ENCODE data around the gene XRN1.
"Not testable (repeated sequence)": the region's sequence is repeated elsewhere in the genome, so short reads cannot be mapped to it uniquely, and the experiment has no call there.

The XRN1 gene

DNA sequence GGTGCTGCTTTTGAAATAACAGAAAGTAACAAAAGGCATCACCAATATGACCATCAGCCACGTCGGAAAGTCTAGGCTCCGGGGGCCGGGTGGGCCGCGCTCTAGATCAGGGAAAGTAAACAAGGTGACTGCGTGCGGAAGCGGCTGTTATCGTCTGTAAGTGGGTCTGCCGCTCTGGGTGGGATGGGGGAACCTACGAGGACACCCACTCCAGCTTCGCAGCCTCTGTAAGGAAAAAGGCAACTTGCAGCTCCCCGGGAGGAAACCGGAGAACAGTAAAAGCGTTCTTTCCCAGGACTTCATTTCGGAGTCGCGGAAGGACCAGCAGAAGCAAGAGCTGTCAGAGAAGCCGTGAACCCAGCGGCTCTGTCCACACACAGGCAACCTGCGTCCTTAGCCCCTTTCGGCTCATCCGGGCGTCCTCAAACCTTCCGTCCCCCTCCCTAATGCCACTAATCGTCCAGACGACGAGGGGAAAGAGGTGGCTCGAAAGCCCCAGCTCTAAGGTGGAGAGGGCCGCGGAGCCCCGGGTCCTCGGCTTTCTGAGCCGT, 461 bp downstream of the XRN1 start:
- TF ChIP-seq, protein P1, sequence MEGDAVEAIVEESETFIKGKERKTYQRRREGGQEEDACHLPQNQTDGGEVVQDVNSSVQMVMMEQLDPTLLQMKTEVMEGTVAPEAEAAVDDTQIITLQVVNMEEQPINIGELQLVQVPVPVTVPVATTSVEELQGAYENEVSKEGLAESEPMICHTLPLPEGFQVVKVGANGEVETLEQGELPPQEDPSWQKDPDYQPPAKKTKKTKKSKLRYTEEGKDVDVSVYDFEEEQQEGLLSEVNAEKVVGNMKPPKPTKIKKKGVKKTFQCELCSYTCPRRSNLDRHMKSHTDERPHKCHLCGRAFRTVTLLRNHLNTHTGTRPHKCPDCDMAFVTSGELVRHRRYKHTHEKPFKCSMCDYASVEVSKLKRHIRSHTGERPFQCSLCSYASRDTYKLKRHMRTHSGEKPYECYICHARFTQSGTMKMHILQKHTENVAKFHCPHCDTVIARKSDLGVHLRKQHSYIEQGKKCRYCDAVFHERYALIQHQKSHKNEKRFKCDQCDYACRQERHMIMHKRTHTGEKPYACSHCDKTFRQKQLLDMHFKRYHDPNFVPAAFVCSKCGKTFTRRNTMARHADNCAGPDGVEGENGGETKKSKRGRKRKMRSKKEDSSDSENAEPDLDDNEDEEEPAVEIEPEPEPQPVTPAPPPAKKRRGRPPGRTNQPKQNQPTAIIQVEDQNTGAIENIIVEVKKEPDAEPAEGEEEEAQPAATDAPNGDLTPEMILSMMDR (IDR thresholded peaks at IDR 0.05; ENCODE audit: poor library complexity, severe bottlenecking), result no peak
- Histone ChIP-seq H3K36me3 (ENCODE audit: low read depth) (peaks cover 16% of the 10 kb centered on the region), H3K27ac (ENCODE audit: poor library complexity, severe bottlenecking) (peak overlapping the region; percentile 51), H3K4me1 (ENCODE audit: insufficient read depth, poor library complexity, severe bottlenecking) (peaks cover 15% of the 10 kb centered on the region), H3K4me3 (ENCODE audit: severe bottlenecking) (peak overlapping the region; percentile 66), H3K27me3 (ENCODE audit: insufficient read depth, poor library complexity, severe bottlenecking) (no peaks in the 10 kb centered on the region), H3K9me3 (ENCODE audit: severe bottlenecking) (no peaks in the 10 kb centered on the region)
- DNase-seq (ENCODE audit: low spot score), result no peak
- peak; percentile 45 for ATAC-seq (ENCODE audit: low read depth)

DNA sequence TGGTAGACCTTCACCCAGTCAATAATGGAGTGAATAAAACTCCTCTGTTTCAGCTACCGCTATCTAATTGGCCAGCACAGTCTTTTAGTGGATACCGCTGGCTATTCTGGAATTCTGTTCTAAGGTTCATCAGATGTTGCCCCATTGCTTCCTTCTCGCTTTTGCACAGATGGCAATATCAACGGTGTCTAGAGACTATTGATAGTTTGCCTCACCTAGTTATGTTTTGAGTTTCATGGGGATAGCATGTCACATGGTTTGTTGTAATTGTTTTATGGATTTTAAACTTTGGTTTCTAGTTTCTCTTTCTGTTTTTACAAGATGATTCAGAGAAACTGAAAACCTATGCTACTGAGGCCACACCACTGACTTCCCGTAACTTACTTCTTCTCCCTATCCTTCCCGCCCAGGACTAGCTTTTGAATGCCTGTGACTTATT, 2.0 kb downstream of the XRN1 start:
- TF ChIP-seq, protein P1 (IDR thresholded peaks at IDR 0.05; ENCODE audit: poor library complexity, severe bottlenecking), result no peak
- no peak for ATAC-seq (ENCODE audit: low read depth)
- no peak for DNase-seq (ENCODE audit: low spot score)
- H3K9me3 ChIP-seq (ENCODE audit: severe bottlenecking), result no peaks in the 10 kb centered on the region
- peaks cover 16% of the 10 kb centered on the region for H3K36me3 ChIP-seq (ENCODE audit: low read depth)
- H3K4me3 ChIP-seq (ENCODE audit: severe bottlenecking), result no peak overlapping the region
- H3K27me3 ChIP-seq (ENCODE audit: insufficient read depth, poor library complexity, severe bottlenecking), result no peaks in the 10 kb centered on the region
- H3K4me1 ChIP-seq (ENCODE audit: insufficient read depth, poor library complexity, severe bottlenecking), result peaks cover 15% of the 10 kb centered on the region
- no peak overlapping the region for H3K27ac ChIP-seq (ENCODE audit: poor library complexity, severe bottlenecking)

DNA sequence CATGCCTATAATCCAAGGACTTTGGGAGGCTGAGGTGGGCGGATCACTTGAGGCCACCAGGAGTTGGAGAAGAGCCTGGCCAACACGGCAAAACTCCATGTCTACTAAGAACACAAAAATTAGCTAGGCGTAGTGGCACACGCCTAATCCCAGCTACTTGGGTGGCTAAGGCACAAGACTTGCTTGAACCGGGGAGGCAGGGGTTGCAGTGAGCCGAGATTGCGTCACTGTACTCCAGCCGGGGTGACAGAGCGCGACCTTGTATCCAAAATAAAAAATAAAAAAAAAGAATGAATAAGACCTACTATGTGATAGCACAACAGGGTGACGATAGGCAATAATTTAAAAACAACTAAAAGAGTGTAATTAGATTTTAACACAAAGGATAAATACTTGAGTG, 3.5 kb downstream of the XRN1 start:
- Histone ChIP-seq H3K4me1 (ENCODE audit: insufficient read depth, poor library complexity, severe bottlenecking) (peaks cover 15% of the 10 kb centered on the region), H3K27ac (ENCODE audit: poor library complexity, severe bottlenecking) (no peak overlapping the region)
- no peak for DNase-seq (ENCODE audit: low spot score)

DNA sequence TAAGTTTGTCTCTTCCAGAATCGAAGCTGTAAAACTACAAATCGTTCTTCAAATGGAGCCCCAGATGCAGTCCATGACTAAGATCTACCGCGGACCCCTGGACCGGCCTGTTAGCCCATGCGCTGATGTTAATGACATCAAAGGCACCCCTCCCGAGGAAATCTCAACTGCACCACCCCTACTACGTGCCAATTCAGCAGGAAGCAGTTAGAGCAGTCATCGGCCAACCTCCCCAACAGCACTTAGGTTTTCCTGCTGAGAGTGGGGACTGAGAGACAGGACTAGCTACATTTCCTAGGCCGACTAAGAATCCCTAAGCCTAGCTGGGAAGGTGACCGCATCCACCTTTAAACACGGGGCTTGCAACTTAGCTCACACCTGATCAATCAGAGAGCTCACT, 4.8 kb downstream of the XRN1 start:
- not testable (repeated sequence) for H3K4me3 ChIP-seq (ENCODE audit: severe bottlenecking); ATAC-seq (ENCODE audit: low read depth)

More for the DNA sequence above, 3.5 kb downstream of the XRN1 start:
- H3K36me3 ChIP-seq (ENCODE audit: low read depth), result peaks cover 10% of the 10 kb centered on the region
- ATAC-seq (ENCODE audit: low read depth), result no peak
- no peaks in the 10 kb centered on the region for H3K9me3 ChIP-seq (ENCODE audit: severe bottlenecking)
- TF ChIP-seq, protein P1 (IDR thresholded peaks at IDR 0.05; ENCODE audit: poor library complexity, severe bottlenecking), result no peak
- H3K27me3 ChIP-seq (ENCODE audit: insufficient read depth, poor library complexity, severe bottlenecking), result no peaks in the 10 kb centered on the region
- no peak overlapping the region for H3K4me3 ChIP-seq (ENCODE audit: severe bottlenecking)

DNA sequence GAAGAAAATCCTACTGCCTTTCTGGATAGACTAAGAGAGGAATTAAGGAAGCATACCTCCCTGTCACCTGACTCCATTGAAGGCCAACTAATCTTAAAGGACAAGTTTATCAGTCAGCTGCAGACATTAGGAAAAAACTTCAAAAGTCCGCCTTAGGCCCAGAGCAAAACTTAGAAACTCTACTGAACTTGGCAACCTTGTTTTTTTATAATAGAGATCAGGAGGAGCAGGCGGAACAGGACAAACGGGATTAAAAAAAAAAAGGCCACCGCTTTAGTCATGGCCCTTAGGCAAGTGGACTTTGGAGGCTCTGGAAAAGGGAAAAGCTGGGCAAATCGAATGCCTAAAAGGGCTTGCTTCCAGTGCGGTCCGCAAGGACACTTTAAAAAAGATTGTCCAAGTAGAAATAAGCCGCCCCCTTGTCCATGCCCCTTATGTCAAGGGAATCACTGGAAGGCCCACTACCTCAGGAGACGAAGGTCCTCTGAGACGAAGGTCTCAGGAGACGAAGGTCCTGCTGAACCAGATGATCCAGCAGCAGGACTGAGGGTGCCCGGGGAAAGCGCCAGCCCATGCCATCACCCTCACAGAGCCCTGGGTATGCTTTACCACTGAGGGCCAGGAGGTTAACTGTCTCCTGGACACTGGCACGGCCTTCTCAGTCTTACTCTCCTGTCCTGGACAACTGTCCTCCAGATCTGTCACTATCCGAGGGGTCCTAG, 8.2 kb downstream of the XRN1 start:
- H3K36me3 ChIP-seq (ENCODE audit: low read depth); H3K4me1 ChIP-seq (ENCODE audit: insufficient read depth, poor library complexity, severe bottlenecking); DNase-seq (ENCODE audit: low spot score); ATAC-seq (ENCODE audit: low read depth); H3K27ac ChIP-seq (ENCODE audit: poor library complexity, severe bottlenecking); H3K9me3 ChIP-seq (ENCODE audit: severe bottlenecking); H3K27me3 ChIP-seq (ENCODE audit: insufficient read depth, poor library complexity, severe bottlenecking); H3K4me3 ChIP-seq (ENCODE audit: severe bottlenecking): not testable (repeated sequence)

More for the DNA sequence above, 4.8 kb downstream of the XRN1 start:
- H3K4me1 ChIP-seq (ENCODE audit: insufficient read depth, poor library complexity, severe bottlenecking); H3K27ac ChIP-seq (ENCODE audit: poor library complexity, severe bottlenecking); DNase-seq (ENCODE audit: low spot score); H3K27me3 ChIP-seq (ENCODE audit: insufficient read depth, poor library complexity, severe bottlenecking); H3K36me3 ChIP-seq (ENCODE audit: low read depth); H3K9me3 ChIP-seq (ENCODE audit: severe bottlenecking): not testable (repeated sequence)

DNA sequence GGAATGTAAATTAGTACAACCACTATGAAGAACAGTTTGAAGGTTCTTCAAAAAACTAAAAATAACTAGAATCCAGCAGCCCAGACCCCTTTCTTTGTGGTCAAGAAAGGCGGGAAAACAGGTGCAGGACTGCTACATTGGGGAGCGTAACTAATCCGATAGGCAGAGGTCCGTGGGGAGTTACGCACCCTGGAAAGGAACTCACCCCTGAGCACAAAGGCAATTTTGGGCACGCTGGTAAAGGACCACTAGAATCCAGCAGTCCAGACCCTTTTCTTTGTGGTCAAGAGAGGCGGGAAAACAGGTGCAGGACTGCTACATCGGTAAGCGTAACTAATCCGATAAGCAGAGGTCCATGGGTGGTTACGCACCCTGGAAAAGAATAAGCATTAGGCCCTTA, 9.7 kb downstream of the XRN1 start:
- H3K4me1 ChIP-seq (ENCODE audit: insufficient read depth, poor library complexity, severe bottlenecking); H3K27me3 ChIP-seq (ENCODE audit: insufficient read depth, poor library complexity, severe bottlenecking); H3K9me3 ChIP-seq (ENCODE audit: severe bottlenecking); ATAC-seq (ENCODE audit: low read depth); H3K4me3 ChIP-seq (ENCODE audit: severe bottlenecking); DNase-seq (ENCODE audit: low spot score); H3K27ac ChIP-seq (ENCODE audit: poor library complexity, severe bottlenecking); H3K36me3 ChIP-seq (ENCODE audit: low read depth): not testable (repeated sequence)

All from RWPE2 (cell line).